ENCODE results near the gene SERPINE2.
A peak's percentile ranks its signal among the peaks of the same experiment; 100 is the strongest.

The SERPINE2 gene

DNA sequence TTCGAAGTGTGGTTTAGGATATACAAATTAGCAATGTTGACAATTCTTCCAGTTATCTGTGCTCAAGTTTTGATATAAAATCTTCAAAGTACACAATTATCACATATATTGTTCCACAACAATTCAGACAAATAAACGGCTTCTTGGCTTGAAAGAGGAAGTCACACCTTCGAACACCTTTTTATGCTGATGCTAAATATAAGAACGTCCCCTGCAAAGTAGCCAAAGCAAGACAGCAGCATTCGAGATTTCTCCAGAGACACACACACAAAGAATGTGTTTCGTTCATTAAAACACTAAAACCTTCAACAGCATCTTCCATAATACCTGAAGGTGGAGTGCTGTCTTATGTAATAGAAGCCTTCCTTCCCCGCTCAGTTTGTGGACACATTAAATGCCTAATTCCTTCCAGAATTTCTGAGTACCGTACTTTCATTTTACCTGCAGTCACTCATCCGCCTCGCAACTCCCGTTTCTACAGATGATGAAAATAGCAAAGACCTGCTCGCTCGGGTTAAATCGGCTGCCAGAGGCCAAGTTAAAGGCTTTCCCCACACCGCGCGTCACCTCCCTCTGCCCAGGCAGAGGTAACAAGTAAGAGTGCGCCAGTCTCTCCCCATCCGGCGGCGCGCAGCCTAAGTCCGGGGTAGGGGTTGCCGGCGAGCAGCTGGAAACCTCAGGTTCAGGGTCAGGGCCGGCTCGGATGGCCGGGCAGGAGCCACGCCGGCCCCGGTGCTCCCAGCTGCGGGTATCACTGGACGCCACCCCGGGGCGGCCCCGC, 847 bp downstream of the SERPINE2 start:
- peak; percentile 66 for DNase-seq (ENCODE audit: low read depth)
- H3K4me3 ChIP-seq (ENCODE audit: low read length), result peak overlapping the region; percentile 64
- TF ChIP-seq, protein P1, sequence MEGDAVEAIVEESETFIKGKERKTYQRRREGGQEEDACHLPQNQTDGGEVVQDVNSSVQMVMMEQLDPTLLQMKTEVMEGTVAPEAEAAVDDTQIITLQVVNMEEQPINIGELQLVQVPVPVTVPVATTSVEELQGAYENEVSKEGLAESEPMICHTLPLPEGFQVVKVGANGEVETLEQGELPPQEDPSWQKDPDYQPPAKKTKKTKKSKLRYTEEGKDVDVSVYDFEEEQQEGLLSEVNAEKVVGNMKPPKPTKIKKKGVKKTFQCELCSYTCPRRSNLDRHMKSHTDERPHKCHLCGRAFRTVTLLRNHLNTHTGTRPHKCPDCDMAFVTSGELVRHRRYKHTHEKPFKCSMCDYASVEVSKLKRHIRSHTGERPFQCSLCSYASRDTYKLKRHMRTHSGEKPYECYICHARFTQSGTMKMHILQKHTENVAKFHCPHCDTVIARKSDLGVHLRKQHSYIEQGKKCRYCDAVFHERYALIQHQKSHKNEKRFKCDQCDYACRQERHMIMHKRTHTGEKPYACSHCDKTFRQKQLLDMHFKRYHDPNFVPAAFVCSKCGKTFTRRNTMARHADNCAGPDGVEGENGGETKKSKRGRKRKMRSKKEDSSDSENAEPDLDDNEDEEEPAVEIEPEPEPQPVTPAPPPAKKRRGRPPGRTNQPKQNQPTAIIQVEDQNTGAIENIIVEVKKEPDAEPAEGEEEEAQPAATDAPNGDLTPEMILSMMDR (IDR thresholded peaks at IDR 0.05; ENCODE audit: insufficient read depth, low read depth, low read length, missing control alignments), result peak; percentile 8

- no peak for DNase-seq (ENCODE audit: low read depth)
- TF ChIP-seq, protein P1 (IDR thresholded peaks at IDR 0.05; ENCODE audit: insufficient read depth, low read depth, low read length, missing control alignments), result no peak
- H3K4me3 ChIP-seq (ENCODE audit: low read length), result no peak overlapping the region
These were observed 2.2 kb downstream of the SERPINE2 start for GRCh38 chr2:224036731-224037361.

- TF ChIP-seq, protein P1 (IDR thresholded peaks at IDR 0.05; ENCODE audit: insufficient read depth, low read depth, low read length, missing control alignments), result no peak
- no peak overlapping the region for H3K4me3 ChIP-seq (ENCODE audit: low read length)
- DNase-seq (ENCODE audit: low read depth), result no peak
These were observed 5.1 kb downstream of the SERPINE2 start for GRCh38 chr2:224034017-224034416.

DNA sequence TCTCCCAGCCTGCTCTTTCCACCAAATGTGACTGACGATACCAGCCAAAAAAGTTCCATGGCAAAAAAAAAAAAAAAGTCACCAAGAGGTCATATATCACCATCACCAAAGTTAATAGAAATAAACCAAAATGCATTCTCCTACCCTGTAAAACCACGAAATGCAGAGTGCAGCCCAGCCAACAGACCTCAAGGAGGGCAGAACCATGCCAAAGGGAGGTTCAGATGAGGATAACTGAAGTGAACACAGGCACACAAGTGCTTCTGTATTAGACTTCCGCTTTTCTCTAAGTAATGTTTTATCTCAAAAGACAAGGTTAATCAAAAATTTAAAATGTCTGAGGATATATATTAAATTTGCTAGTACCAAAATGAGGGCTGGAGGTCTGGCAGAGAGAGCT, 5.5 kb downstream of the SERPINE2 start:
- no peak for DNase-seq (ENCODE audit: low read depth)
- TF ChIP-seq, protein P1 (IDR thresholded peaks at IDR 0.05; ENCODE audit: insufficient read depth, low read depth, low read length, missing control alignments), result no peak
- H3K4me3 ChIP-seq (ENCODE audit: low read length), result no peak overlapping the region

DNA sequence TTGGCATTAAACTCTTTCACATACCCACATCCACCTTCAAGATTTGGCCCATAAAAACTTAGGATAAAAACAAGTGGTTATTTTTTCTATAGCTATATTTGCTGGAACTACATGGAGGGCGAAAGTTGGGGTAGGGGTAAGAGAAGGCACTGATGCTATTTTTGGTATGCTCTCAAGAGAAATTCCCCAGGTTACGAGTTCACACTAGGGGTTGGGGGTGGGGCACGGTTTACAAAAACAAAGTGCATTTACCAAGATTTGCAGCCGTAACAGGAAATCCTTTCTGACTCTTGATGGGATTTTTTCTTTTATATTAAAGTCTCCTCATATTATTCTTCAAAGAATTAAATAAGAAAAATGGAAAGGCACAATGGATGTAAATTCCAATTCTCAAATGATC, 6.8 kb downstream of the SERPINE2 start:
- TF ChIP-seq, protein P1 (IDR thresholded peaks at IDR 0.05; ENCODE audit: insufficient read depth, low read depth, low read length, missing control alignments), result no peak
- H3K4me3 ChIP-seq (ENCODE audit: low read length), result no peak overlapping the region
- no peak for DNase-seq (ENCODE audit: low read depth)

- DNase-seq (ENCODE audit: low read depth), result no peak
- H3K4me3 ChIP-seq (ENCODE audit: low read length), result no peak overlapping the region
- TF ChIP-seq, protein P1 (IDR thresholded peaks at IDR 0.05; ENCODE audit: insufficient read depth, low read depth, low read length, missing control alignments), result no peak
These were observed 7.6 kb downstream of the SERPINE2 start for GRCh38 chr2:224031358-224031970.
